Adrenal gland (tissue), 12 donors: ENCODE measurements around the gene THAP2. TPM values are rescaled to one million over a fixed set of nuclear protein-coding genes. Genes with fewer than 3 reads are reported as not detected.

Source experiments
- DNase-seq, 7 donors: peaks; one replicate each; pipeline ENCODE4 v3.0.0-alpha.2; 2019 to 2020
- H3K27ac ChIP-seq, 5 donors: fragments of 200-600 bp; sonication (generic) in 4 of 5; 1 replicate in 3 of 5; 2 replicates in 2 of 5; pipeline versions ENCODE4 v1.5.1 to v1.8.0; 2016 to 2020; ENCODE audit warnings: mild to moderate bottlenecking in 1 of 5
- H3K27me3 ChIP-seq: fragments of 200-600 bp; 2 replicates; pipeline ENCODE4 v1.8.0; 2021
- H3K36me3 ChIP-seq, 2 donors: fragments of 200-600 bp; replicated peaks in 1 of 2; 1 replicate in 1 of 2; 2 replicates in 1 of 2; pipeline versions ENCODE4 v1.5.1 to v1.8.0; 2018 to 2022
- H3K4me1 ChIP-seq, 2 donors: fragments of 200-600 bp; replicated peaks in 1 of 2; 1 replicate in 1 of 2; 2 replicates in 1 of 2; pipeline versions ENCODE4 v1.5.1 to v1.8.0; 2018 to 2021
- H3K4me3 ChIP-seq, 4 donors: fragments of 200-600 bp; sonication (generic) in 3 of 4; one replicate each; pipeline ENCODE4 v1.5.1; 2016 to 2018
- H3K9me3 ChIP-seq, 3 donors: fragments of 200-600 bp; sonication (generic) in 1 of 3; replicated peaks in 1 of 3; 1 replicate in 2 of 3; 2 replicates in 1 of 3; pipeline versions ENCODE4 v1.5.1 to v1.8.0; 2016 to 2021
- CTCF ChIP-seq, 6 experiments: fragments of 450-650 bp in 4 of 6; fragments of 200-600 bp in 2 of 6; sonication (generic) in 1 of 6; IDR thresholded peaks; 1 replicate in 5 of 6; 2 replicates in 1 of 6; pipeline versions ENCODE4 v1.5.1 to v1.8.0; 2016 to 2021; ENCODE audit warnings: antibody characterized with exemption in 6 of 6, mild to moderate bottlenecking in 2 of 6, moderate library complexity in 1 of 6
- POLR2A ChIP-seq, 2 donors: fragments of 450-650 bp; IDR thresholded peaks; one replicate each; pipeline ENCODE4 v1.6.1; 2017; ENCODE audit warnings: antibody characterized with exemption in 2 of 2, mild to moderate bottlenecking in 2 of 2, moderate library complexity in 1 of 2
- WGBS, 4 donors: extraction: QIAGEN DNeasy Blood & Tissue Kit in 2 of 4; methylation state at CpG; one replicate each; pipeline versions ENCODE4 v1.1.5 to v1.1.7; 2013 to 2017; 5-methylcytosine and 5-hydroxymethylcytosine counted together
- intact Hi-C, 2 donors: fragments of 100-400 bp; cut with DNase I; formaldehyde crosslinking; loops; one replicate each; pipeline versions ENCODE4 v1.14.1 to v1.15.0; 2022 to 2023
- polyA plus RNA-seq, 3 donors: library from polyadenylated mRNA; stranded (reverse); fragments of 200-250 nt in 2 of 3; fragments of 350-450 nt in 1 of 3; fragmentation: Illumina TruSeq in 1 of 3; extraction: RNeasy Lipid Tissue Mini Kit (QIAGEN cat#74804) in 1 of 3; gene quantifications; one replicate each; pipeline ENCODE4 v1.2.3, GENCODE V29; 2013 to 2014
- total RNA-seq, 9 donors: library from RNA; depleted of rRNA in 4 of 9; stranded (reverse); fragments of >200 nt in 4 of 9; fragments of 120-200 nt in 1 of 9; fragmentation: NEBNext Ultra II Directional in 1 of 9; extraction: Animal tissue kit (Norgen Biotek cat#: 25700) in 1 of 9; gene quantifications; one replicate each; pipeline versions ENCODE4 v1.1.0 to v1.2.4, GENCODE V29; 2013 to 2023
- donor health status: healthy with polysubstance abuse.
- donor health status: Bipolar disorder and iron deficiency.
- donor health status: DM: yes; HTN: yes; CAD: no.
- donor health status: DM: no; HTN: no; CAD: no.
- donor health status: DM: no; HTN: no; CAD: no.
- donor health status: DM: yes; HTN: yes; CAD: no.

Gene THAP2
- total and polyA plus RNA-seq, 12 donors: 0.95 to 15.7 (median 5.9) TPM

GRCh38 chr12:71708658-71709057 lies 44.6 kb downstream of the THAP2 start:
- peaks cover under 1 to 12% (median 4%) of the 10 kb centered on the region in 3 donors for H3K9me3 ChIP-seq
- WGBS, 4 donors: 92 to 100% (median 96%) methylated on average over 1 of the region's 1 CpG

DNA sequence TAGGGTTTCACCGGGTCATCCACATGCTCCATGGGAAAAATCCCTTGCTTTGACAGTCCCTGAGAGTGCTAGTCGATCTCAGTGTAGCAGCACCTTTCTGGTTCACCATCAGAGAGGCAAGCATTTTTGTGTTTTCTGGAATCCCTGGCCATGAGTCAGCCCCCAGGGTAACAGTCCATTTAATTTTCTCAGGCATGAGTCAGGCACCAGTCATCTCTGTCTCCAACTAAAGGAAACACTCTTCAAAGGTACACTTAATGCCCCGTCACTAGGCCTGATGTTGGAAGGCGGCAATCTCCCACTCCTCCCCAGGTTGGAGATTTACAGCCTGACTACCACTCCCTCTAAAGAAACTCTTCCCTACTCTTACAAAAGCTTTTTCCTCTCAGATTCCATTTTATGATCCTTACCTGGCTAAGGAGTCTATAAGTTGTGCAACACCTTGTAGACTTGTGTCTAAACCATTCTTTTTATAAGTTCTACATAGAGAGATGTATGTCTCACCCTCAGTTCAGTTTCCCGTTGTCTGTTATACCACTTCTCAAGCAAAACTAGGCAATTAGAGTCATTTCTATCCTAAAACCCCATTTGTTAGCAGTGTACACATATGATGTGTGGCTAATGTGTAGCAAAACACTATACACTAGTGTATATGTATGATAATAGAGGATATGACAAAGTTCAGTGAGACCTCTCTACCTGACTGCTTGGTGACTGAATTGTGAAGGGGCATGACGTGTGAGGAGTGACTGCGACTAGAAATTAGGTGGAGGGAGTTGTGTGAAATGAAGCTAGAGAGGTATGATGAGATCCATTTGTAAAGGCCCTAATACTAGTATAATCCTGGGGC lies 46.4 kb downstream of the THAP2 start:
- H3K4me3 ChIP-seq: no peak overlapping the region
- 90 to 93% (median 91%) methylated on average over 7 of the region's 7 CpGs for WGBS, 4 donors
- H3K27me3 ChIP-seq: no peaks in the 10 kb centered on the region
- peak in 1 of 7 donors; percentile 14 for DNase-seq
- no peaks in the 10 kb centered on the region for H3K4me1 ChIP-seq
- no peaks in the 10 kb centered on the region for H3K36me3 ChIP-seq
- H3K27ac ChIP-seq: no peak overlapping the region
- H3K9me3 ChIP-seq: peaks cover 4 to 13% (median 8%) of the 10 kb centered on the region in 3 donors
- intact Hi-C loops: no loop called here
- TF ChIP-seq CTCF (IDR thresholded peaks at IDR 0.05): no peak
- no peak for TF ChIP-seq POLR2A (IDR thresholded peaks at IDR 0.05)

More at GRCh38 chr12:71708658-71709057, 44.6 kb downstream of the THAP2 start:
- no peak for DNase-seq
- intact Hi-C loops: no loop called here
- no peak for TF ChIP-seq CTCF (IDR thresholded peaks at IDR 0.05)
- Histone ChIP-seq H3K36me3 (no peaks in the 10 kb centered on the region), H3K27me3 (no peaks in the 10 kb centered on the region), H3K4me3 (no peak overlapping the region), H3K4me1 (no peaks in the 10 kb centered on the region), H3K27ac (no peak overlapping the region)

DNA sequence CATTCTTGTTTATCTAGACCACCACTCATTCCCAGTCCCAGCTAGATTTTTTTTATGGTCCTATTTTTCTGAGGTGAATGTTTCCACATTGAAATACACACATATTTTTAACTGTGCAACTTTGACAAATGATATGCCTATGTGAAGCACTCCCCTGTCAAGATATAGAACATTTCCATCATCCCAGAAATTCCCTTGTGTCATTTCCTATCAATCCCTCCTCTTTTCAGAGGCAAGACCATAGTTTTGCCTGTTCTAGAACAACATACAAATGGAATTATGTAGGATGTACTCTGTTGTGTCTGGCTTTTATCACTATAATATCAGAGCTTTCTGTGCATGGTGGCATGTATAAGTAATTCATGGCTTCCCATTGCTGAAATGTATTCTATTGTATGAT lies 54.5 kb downstream of the THAP2 start:
- H3K9me3 ChIP-seq: peaks cover 1 to 8% (median 1%) of the 10 kb centered on the region in 3 donors
- H3K4me1 ChIP-seq: no peaks in the 10 kb centered on the region
- H3K27ac ChIP-seq: no peak overlapping the region
- intact Hi-C loops: no loop called here
- no peak overlapping the region for H3K4me3 ChIP-seq
- TF ChIP-seq POLR2A (IDR thresholded peaks at IDR 0.05): no peak
- TF ChIP-seq CTCF (IDR thresholded peaks at IDR 0.05): no peak
- no peaks in the 10 kb centered on the region for H3K36me3 ChIP-seq
- no peaks in the 10 kb centered on the region for H3K27me3 ChIP-seq
- DNase-seq: no peak

DNA sequence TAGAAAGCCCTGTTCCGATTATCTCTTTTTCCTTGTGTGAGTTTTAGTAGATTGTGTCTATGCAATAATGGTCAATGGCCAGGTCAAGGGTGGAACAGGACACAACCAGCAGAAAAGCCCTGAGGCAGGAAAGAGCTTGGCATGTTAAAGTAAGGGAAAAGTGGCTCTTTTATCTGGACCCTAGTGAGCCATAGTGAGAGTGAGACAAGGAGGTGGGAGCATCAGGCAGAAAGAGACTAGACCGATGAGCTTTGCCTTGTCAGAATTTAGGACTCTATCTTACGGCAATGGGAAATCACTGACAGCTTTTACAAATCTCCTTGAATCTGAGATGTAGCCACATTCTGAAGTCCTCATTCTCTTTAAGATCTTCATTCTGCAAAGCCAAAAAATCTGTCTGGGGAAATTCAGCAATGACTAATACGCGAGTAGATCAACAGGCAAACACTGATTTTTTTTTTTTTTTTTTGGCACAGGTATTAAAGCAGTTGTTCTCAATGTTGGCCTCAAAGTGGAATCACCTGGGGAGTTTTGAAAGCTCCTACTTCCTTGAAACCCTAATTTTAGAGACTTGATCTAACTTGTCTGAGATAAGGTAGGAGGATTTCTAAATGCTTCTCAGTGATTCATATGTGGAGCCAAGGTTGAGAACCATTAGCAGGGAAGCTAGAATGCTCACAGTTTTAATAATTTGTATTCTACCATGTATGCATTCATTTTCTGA lies 55.7 kb downstream of the THAP2 start:
- Histone ChIP-seq H3K36me3 (no peaks in the 10 kb centered on the region), H3K4me3 (no peak overlapping the region), H3K27ac (no peak overlapping the region), H3K4me1 (no peaks in the 10 kb centered on the region), H3K27me3 (no peaks in the 10 kb centered on the region), H3K9me3 (no peaks in the 10 kb centered on the region)
- intact Hi-C loops: no loop called here
- TF ChIP-seq POLR2A (IDR thresholded peaks at IDR 0.05): no peak
- TF ChIP-seq CTCF (IDR thresholded peaks at IDR 0.05): no peak
- DNase-seq: no peak
- 81 to 89% (median 84%) methylated on average over 5 of the region's 5 CpGs for WGBS, 4 donors
